ENCODE data around the gene SETD2.

DNA sequence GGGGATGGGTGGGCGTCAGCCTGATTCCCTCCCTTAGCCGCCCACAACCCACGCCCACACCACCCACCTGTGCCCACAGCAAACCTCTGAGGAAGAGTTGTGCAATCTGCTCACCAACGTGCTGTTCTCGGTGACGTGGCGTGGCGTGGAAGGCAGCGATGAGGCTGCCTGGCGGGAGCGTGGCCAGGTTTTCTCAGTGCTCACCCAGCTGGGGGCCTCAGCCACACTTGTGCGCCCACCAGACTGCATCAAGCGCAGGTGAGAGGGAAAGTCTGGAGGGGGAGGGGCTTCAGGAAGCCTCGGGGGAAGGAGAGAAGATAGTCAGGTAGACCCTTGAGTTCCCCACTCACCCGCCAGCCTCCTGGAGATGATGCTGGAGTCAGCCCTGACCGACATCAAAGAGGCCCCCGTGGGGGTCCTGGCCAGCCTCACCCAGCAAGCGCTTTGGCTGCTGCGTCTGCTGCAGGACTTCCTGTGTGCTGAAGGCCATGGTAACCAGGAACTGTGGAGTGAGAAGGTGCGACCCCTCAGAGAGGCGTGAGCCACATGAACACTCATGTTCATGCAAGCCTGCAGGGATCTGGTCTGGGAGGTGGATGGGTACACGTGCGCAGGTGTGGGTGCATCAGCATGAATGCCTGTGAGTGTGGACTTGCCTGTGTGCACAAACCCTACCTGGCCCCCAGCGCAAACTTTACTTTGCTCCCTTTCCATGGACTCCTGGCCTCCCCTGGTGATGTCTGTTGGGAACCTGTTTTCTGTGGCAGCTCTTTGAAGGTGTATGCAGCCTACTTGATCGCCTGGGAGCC is 162.8 kb downstream of the SETD2 start:
- TF ChIP-seq, protein P1, sequence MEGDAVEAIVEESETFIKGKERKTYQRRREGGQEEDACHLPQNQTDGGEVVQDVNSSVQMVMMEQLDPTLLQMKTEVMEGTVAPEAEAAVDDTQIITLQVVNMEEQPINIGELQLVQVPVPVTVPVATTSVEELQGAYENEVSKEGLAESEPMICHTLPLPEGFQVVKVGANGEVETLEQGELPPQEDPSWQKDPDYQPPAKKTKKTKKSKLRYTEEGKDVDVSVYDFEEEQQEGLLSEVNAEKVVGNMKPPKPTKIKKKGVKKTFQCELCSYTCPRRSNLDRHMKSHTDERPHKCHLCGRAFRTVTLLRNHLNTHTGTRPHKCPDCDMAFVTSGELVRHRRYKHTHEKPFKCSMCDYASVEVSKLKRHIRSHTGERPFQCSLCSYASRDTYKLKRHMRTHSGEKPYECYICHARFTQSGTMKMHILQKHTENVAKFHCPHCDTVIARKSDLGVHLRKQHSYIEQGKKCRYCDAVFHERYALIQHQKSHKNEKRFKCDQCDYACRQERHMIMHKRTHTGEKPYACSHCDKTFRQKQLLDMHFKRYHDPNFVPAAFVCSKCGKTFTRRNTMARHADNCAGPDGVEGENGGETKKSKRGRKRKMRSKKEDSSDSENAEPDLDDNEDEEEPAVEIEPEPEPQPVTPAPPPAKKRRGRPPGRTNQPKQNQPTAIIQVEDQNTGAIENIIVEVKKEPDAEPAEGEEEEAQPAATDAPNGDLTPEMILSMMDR (IDR thresholded peaks at IDR 0.05), result no peak
- no peak for TF ChIP-seq EZH2 (IDR thresholded peaks at IDR 0.05; ENCODE audit: borderline replicate concordance, insufficient read depth, low read depth, low read length, poor library complexity, severe bottlenecking)

Measured in B cell (primary cell).